GM23248 (cell line): ENCODE results near the gene TENM3.

Experiments used
- EZH2 ChIP-seq: fragments of 200-600 bp; sonication (generic); IDR thresholded peaks from 2 replicates; pipeline ENCODE4 v1.6.1; 2018; ENCODE audit warnings: antibody characterized with exemption, mild to moderate bottlenecking; ENCODE audit not compliant: insufficient read depth, poor library complexity, severe bottlenecking
- EZH2phosphoT487 ChIP-seq: fragments of 200-600 bp; sonication (generic); IDR thresholded peaks from 2 replicates; pipeline ENCODE4 v1.6.1; 2018; ENCODE audit warnings: antibody characterized with exemption, moderate library complexity, mild to moderate bottlenecking, low read depth; ENCODE audit not compliant: insufficient read depth

- TF ChIP-seq EZH2: no peak
- TF ChIP-seq EZH2phosphoT487: no peak
Observed at GRCh38 chr4:182756161-182756690, 513.0 kb downstream of the TENM3 start.
